ENCODE measurements around the gene CD22. TPM values are rescaled to one million over a fixed set of nuclear protein-coding genes. Genes with fewer than 3 reads are reported as not detected.
"Not testable (repeated sequence)": the region's sequence is repeated elsewhere in the genome, so short reads cannot be mapped to it uniquely, and the experiment has no call there.

Gene CD22
- total RNA-seq, 2 experiments from 2014 or later: 2.0 to 2.6 TPM

DNA sequence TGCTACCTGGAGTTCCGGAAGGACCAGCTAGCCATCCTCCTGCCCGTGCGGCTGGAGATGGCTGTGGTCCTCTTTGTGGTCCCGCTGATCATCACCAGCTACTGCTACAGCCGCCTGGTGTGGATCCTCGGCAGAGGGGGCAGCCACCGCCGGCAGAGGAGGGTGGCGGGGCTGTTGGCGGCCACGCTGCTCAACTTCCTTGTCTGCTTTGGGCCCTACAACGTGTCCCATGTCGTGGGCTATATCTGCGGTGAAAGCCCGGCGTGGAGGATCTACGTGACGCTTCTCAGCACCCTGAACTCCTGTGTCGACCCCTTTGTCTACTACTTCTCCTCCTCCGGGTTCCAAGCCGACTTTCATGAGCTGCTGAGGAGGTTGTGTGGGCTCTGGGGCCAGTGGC is 30.4 kb downstream of the CD22 start:
- H3K9me3 Mint-ChIP-seq; CTCF ChIA-PET; DNase-seq; intact Hi-C loops (cut with micrococcal nuclease); H3K27ac Mint-ChIP-seq; H3K4me3 Mint-ChIP-seq; H3K36me3 Mint-ChIP-seq (ENCODE audit: low read depth); H3K27me3 Mint-ChIP-seq (ENCODE audit: low read depth): not testable (repeated sequence)
- peaks cover 12% of the 10 kb centered on the region for H3K4me1 Mint-ChIP-seq (ENCODE audit: low read depth)

DNA sequence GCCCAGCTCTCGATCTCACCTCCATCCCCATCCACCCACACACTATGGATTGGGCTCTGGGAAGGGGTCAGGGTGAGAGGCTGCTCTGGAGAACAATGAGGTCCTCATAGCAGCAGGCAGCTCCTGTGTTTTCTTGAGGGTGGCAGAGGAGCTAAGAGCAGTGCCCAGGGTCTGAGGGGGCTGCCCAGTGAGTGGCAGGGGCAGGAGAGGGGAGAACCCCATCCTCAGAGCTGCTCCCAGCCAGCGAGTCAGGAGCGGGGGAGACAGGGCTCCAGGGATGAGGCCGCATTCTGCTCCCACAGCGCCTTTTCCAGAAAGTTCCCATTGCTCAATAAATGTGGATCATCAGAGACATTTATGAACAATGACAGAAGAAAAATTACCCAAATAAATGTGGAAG is 31.1 kb downstream of the CD22 start:
- H3K36me3 Mint-ChIP-seq (ENCODE audit: low read depth): not testable (repeated sequence)

DNA sequence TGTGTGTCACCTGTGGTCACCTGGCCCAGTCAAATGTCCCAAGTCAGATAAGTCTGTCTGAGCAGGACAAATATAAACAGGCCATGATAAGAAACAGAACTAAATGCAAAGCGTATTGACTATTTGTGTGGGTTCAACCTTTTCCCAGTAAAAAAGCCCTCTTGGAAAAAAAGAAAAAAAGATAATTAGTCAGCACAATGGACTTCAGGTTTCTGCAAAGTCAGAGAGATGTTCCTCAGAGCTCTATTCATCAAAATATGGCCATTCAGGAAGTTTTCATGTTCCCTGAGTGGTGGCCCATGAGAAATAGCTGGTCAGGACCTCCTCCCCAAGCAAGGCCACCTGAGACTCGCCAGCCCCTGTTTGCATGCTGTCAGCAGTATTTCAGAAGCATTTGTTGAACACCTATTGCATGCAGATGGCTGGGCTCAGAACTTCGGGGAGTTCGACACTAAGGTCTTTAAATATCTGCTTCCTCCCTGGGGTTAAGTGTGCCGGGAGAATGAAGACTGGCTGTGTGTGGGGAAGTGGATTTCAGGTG is 32.0 kb downstream of the CD22 start:
- Mint-ChIP-seq H3K27ac (no peak overlapping the region), H3K9me3 (no peaks in the 10 kb centered on the region), H3K27me3 (ENCODE audit: low read depth) (no peaks in the 10 kb centered on the region), H3K4me1 (ENCODE audit: low read depth) (peaks cover 12% of the 10 kb centered on the region), H3K36me3 (ENCODE audit: low read depth) (no peaks in the 10 kb centered on the region), H3K4me3 (no peak overlapping the region)
- DNase-seq: no peak
- intact Hi-C loops (cut with micrococcal nuclease): no loop called here
- CTCF ChIA-PET: interaction anchor here (0.7 to 1.4 kb wide), 2 partner anchors 8 to 134 kb away, joined by 3 to 4 read pairs; no protein-coding TSS in a partner anchor

More for the DNA sequence above, 31.1 kb downstream of the CD22 start:
- H3K4me3 Mint-ChIP-seq; H3K9me3 Mint-ChIP-seq; intact Hi-C loops (cut with micrococcal nuclease); H3K27ac Mint-ChIP-seq; CTCF ChIA-PET; H3K27me3 Mint-ChIP-seq (ENCODE audit: low read depth); DNase-seq: not testable (repeated sequence)
- H3K4me1 Mint-ChIP-seq (ENCODE audit: low read depth): peaks cover 12% of the 10 kb centered on the region

DNA sequence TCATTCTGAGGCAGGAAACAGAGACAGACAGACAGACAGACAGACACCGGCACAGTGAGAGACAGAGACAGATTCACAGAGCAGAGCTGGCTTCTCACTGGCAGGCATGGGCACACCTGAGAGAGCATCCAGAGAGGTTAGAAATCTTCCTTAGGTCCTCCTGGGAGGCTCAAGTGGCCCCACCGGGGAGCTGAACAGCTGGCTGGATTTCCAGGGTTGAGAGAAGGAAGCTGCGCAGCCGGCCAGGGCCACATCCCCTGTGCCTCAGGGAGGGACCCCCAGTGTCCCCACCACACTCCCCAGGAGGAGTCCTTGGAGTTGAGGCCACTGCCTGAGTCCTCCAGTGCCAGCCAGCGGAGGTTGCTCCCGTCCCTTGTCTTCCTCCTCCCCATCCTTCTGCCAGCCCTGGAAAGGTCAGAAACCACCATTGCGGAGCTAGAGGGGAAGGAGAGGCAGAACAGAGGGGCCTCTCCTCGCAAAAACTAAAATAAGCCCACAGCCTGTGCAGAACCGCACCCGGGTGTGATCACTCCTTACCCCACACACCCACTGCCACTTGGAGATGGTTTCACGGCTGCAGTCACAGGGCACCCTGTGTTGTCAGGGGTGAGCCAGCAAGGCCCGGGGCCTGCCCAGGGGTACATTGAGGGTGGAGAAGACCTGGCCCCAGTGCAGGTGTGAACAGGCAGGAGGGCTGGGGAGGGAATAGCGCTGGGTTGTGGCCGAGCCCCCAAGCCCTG is 33.4 kb downstream of the CD22 start:
- Mint-ChIP-seq H3K4me1 (ENCODE audit: low read depth) (peaks cover 10% of the 10 kb centered on the region), H3K36me3 (ENCODE audit: low read depth) (no peaks in the 10 kb centered on the region), H3K4me3 (no peak overlapping the region), H3K27me3 (ENCODE audit: low read depth) (peaks cover 2% of the 10 kb centered on the region), H3K9me3 (no peaks in the 10 kb centered on the region), H3K27ac (no peak overlapping the region)
- no peak for DNase-seq
- intact Hi-C loops (cut with micrococcal nuclease): no loop called here
- CTCF ChIA-PET: interaction anchor here (0.6 to 1.4 kb wide), 2 partner anchors 9 to 13 kb away, joined by 3 to 4 read pairs; no protein-coding TSS in a partner anchor

DNA sequence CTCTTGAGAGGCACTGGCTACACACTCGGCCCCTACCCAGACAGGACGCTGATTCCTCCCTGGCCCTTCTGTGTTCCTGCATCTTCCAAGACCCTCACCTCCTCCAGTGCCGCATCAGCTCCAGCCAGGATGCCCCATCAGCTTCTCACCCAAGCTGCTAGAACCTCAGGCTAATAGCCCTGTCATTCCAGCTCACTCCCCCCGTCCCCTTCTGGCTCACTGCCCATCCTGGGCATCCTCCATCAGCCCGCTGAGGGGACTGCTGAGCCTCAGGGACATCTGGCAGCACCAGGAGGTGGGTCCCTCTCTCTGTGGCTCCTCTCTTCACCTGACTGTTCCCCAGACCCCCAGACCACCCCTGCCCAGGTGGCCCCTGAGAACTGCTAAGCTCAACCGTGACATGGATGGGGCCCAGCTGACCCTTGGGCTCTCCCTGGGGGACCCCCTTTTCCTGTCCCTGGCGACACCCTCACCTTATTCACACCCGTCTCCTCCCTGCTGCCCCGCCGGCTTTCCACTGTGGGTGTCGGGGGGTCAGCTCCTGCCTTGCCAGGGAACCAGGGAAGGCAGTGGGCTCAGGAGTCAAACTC is 34.1 kb downstream of the CD22 start:
- Mint-ChIP-seq H3K9me3 (no peaks in the 10 kb centered on the region), H3K27me3 (ENCODE audit: low read depth) (peaks cover 3% of the 10 kb centered on the region), H3K27ac (no peak overlapping the region), H3K36me3 (ENCODE audit: low read depth) (no peaks in the 10 kb centered on the region), H3K4me1 (ENCODE audit: low read depth) (peaks cover 4% of the 10 kb centered on the region), H3K4me3 (no peak overlapping the region)
- CTCF ChIA-PET: interaction anchor here (0.6 kb wide), 1 partner anchor 13 kb away, joined by 3 read pairs; no protein-coding TSS in a partner anchor
- no peak for DNase-seq
- intact Hi-C loops (cut with micrococcal nuclease): no loop called here

DNA sequence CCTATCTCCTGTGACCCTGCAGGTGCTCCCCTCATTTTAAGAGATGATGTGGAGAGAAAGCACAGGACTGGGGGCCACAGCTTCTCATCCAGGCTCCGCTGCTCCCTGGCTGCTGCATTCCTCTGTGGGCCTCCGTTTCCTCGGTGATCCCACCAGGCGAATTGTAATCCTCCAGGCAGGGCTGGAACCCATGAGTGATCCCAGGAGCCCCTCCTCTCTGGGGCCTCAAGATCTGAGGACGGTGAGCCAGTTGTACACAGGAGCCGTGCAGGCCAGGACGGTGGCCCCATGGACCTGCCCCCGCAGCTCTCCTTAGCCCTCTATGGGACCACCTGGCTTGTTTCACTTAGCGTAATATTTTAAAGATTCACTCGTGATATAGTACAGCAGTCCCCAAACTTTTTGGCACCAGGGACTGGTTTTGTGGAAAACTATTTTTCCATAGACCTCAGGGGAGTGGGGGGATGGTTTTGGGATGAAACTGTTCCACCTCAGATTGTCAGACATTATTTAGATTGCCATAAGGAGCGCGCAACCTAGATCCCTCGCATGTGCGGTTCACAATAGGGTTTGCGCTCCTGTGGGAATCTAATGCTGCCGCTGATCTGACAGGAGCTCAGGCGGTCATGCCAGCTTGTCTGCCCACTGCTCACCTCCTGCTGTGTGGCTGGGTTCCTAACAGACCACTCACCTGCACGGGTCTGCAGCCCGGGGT is 34.9 kb downstream of the CD22 start:
- Mint-ChIP-seq H3K4me3 (no peak overlapping the region), H3K4me1 (ENCODE audit: low read depth) (no peaks in the 10 kb centered on the region), H3K27me3 (ENCODE audit: low read depth) (peaks cover 3% of the 10 kb centered on the region), H3K27ac (no peak overlapping the region), H3K9me3 (no peaks in the 10 kb centered on the region), H3K36me3 (ENCODE audit: low read depth) (no peaks in the 10 kb centered on the region)
- intact Hi-C loops (cut with micrococcal nuclease): no loop called here
- no peak for DNase-seq
- CTCF ChIA-PET: no interaction called here

DNA sequence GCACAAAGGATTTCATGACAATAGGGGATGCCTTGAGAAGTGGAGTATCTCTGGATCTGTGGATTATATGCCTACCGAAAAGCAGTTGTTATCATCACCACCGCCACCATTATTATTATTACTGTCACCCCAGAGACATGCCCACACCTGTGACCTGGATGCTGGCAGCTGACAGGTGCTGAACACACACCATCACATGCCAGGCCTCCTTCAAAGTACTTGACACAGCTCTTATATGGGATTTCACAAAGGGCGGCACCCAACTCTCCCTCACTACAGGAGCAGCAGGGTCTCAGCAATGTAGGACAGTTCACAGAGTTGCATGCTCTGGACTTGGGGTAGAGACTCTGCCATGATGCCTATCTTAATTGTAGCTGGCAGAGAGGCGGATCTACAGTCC is 36.3 kb downstream of the CD22 start:
- no peaks in the 10 kb centered on the region for H3K4me1 Mint-ChIP-seq (ENCODE audit: low read depth)
- CTCF ChIA-PET: no interaction called here
- H3K27ac Mint-ChIP-seq: no peak overlapping the region
- no peak overlapping the region for H3K4me3 Mint-ChIP-seq
- peaks cover 5% of the 10 kb centered on the region for H3K9me3 Mint-ChIP-seq
- no peaks in the 10 kb centered on the region for H3K36me3 Mint-ChIP-seq (ENCODE audit: low read depth)
- no peak for DNase-seq
- intact Hi-C loops (cut with micrococcal nuclease): no loop called here
- peaks cover 3% of the 10 kb centered on the region for H3K27me3 Mint-ChIP-seq (ENCODE audit: low read depth)

DNA sequence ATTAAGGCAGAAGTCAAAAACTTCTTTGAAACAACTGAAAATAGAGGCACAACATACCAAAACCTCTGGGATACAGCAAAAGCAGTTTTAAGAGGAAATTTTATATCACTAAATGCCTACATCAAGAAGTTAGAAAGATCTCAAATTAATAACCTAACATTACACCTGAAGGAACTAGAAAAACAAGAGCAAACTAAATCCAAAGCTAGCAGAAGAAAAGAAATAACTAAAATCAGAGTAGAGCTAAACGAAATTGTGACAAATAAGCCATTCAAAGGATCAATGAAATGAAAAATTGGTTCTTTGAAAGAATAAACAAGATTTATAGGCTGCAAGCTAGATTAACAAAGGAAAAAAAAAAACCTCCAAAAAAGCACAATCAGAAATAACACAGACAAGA is 39.4 kb downstream of the CD22 start:
- Mint-ChIP-seq H3K4me1 (ENCODE audit: low read depth) (no peaks in the 10 kb centered on the region), H3K9me3 (peaks cover 5% of the 10 kb centered on the region), H3K27ac (no peak overlapping the region), H3K27me3 (ENCODE audit: low read depth) (peaks cover 5% of the 10 kb centered on the region), H3K4me3 (no peak overlapping the region), H3K36me3 (ENCODE audit: low read depth) (no peaks in the 10 kb centered on the region)
- intact Hi-C loops (cut with micrococcal nuclease): no loop called here
- DNase-seq: no peak
- CTCF ChIA-PET: no interaction called here

DNA sequence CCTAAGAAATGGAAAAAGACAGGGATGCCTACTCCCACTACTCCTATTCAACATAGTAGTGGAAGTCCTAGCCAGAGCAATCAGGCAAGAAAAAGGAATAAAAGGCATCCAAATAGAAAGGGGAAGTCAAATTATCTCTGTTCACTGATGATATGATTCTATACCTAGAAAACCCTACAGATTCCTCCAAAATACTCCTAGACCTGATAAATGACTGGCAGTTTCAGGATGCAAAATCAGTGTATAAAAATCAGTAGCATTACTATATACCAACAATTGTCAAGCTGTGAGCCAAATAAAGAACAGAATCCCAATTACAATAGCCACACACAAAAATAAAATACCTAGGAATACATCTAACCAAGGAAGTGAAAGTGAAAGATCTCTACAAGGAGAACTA is 40.5 kb downstream of the CD22 start:
- CTCF ChIA-PET: no interaction called here
- no peaks in the 10 kb centered on the region for H3K4me1 Mint-ChIP-seq (ENCODE audit: low read depth)
- no peak overlapping the region for H3K27ac Mint-ChIP-seq
- H3K9me3 Mint-ChIP-seq: peaks cover 5% of the 10 kb centered on the region
- H3K4me3 Mint-ChIP-seq: no peak overlapping the region
- peaks cover 5% of the 10 kb centered on the region for H3K27me3 Mint-ChIP-seq (ENCODE audit: low read depth)
- DNase-seq: no peak
- no peaks in the 10 kb centered on the region for H3K36me3 Mint-ChIP-seq (ENCODE audit: low read depth)
- intact Hi-C loops (cut with micrococcal nuclease): no loop called here

DNA sequence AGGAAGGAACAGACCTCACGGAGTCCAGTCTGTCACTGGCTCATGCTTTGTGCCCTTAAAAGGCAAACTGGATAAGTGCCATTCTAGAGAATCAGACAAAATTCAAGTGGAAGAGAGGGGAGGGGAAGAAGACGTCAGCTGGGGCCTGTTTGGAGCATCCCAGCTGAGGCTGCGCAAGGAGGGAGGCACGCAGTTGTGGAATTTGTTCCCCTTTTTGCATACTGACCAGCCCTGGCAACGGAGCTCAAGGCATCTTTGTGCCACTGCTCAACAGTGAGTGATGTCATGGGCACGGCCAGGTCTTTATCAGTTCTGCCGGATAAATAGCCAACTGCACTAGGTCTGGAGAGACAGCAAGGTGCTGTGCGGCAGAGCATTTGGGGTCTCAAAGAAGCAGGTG is 41.7 kb downstream of the CD22 start, which contains the start of gene GPR42:
Gene GPR42 (plus strand): TSS at position 347 of the 400 bp plus-strand sequence. CDS start 292 bp downstream, outside the sequence.
- Mint-ChIP-seq H3K9me3 (peaks cover 5% of the 10 kb centered on the region), H3K4me1 (ENCODE audit: low read depth) (peaks cover 3% of the 10 kb centered on the region), H3K27ac (no peak within 1 kb of the TSS), H3K4me3 (no peak within 1 kb of the TSS), H3K36me3 (ENCODE audit: low read depth) (no peaks in the 10 kb centered on the region), H3K27me3 (ENCODE audit: low read depth) (peaks cover 8% of the 10 kb centered on the region)
- intact Hi-C loops (cut with micrococcal nuclease): no loop called here
- CTCF ChIA-PET: no interaction called here
- DNase-seq: no peak

DNA sequence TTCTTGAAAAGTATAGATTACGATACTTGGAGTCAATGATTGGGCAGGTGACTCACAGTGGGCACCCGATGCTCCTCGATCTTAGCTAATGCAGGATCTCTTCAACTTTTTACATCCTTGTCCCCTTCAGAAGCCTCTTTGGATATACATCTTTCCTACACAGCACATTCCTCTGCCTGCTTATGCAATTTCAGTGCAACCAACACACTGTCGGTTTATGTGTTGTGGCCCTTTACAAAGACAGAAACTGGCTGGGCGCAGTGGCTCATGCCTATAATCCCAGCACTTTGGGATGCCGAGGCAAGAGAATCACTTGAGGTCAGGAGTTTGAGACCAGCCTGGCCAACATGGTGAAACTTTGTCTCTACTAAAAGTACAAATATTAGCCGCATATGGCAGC is 44.5 kb downstream of the CD22 start:
- no peak overlapping the region for H3K4me3 Mint-ChIP-seq
- no peak overlapping the region for H3K27ac Mint-ChIP-seq
- CTCF ChIA-PET: no interaction called here
- H3K36me3 Mint-ChIP-seq (ENCODE audit: low read depth): no peaks in the 10 kb centered on the region
- peaks cover 10% of the 10 kb centered on the region for H3K27me3 Mint-ChIP-seq (ENCODE audit: low read depth)
- no peak for DNase-seq
- intact Hi-C loops (cut with micrococcal nuclease): no loop called here
- H3K9me3 Mint-ChIP-seq: peaks cover 5% of the 10 kb centered on the region
- H3K4me1 Mint-ChIP-seq (ENCODE audit: low read depth): peaks cover 7% of the 10 kb centered on the region

DNA sequence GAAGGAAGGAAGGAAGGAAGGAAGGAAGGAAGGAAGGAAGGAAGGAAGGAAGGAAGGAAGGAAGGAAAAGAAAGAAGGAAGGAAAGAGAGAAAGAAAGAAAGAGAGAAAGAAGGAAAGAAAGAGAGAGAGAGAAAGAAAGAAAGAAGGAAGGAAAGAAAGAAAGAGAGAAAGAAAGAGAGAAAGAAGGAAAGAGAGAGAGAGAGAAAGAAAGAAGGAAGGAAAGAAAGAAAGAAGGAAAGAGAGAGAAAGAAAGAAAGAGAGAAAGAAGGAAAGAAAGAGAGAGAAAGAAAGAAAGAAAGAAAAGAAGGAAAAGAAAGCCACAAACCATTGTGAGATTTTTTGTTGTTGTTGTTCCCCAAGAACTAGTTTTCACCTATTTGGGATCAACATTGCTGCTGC is 45.0 kb downstream of the CD22 start:
- H3K27me3 Mint-ChIP-seq (ENCODE audit: low read depth): peaks cover 10% of the 10 kb centered on the region
- CTCF ChIA-PET: interaction anchor here (0.7 to 1.1 kb wide), 2 partner anchors 23 to 121 kb away, joined by 3 to 4 read pairs; no protein-coding TSS in a partner anchor
- H3K27ac Mint-ChIP-seq; H3K9me3 Mint-ChIP-seq; DNase-seq; intact Hi-C loops (cut with micrococcal nuclease); H3K4me1 Mint-ChIP-seq (ENCODE audit: low read depth); H3K4me3 Mint-ChIP-seq; H3K36me3 Mint-ChIP-seq (ENCODE audit: low read depth): not testable (repeated sequence)
